CD14-positive monocyte (primary cell): Measurements from ENCODE around the gene LCNL1. TPM values are rescaled to one million over a fixed set of nuclear protein-coding genes. Genes with fewer than 3 reads are reported as not detected.

Experiments
- DNase-seq, 3 donors: peaks; one replicate each; pipeline ENCODE4 v3.0.0-alpha.2; 2011 to 2022
- H2AFZ ChIP-seq: 2 replicates; pipeline ENCODE4 v1.6.0; 2012; ENCODE audit warnings: mild to moderate bottlenecking, low read depth, low read length, inconsistent platforms; ENCODE audit not compliant: insufficient read depth, poor library complexity, severe bottlenecking
- H3K27ac ChIP-seq, 2 donors: 1 replicate in 1 of 2; 2 replicates in 1 of 2; pipeline ENCODE4 v1.5.1; 2012 to 2013; ENCODE audit warnings: low read length in 2 of 2, control low read depth in 1 of 2, inconsistent platforms in 1 of 2, low read depth in 1 of 2, mild to moderate bottlenecking in 1 of 2
- H3K27me3 ChIP-seq, 2 donors: one replicate each; pipeline versions ENCODE4 v1.6.0 to v1.6.1; 2011 to 2013; ENCODE audit warnings: low read length in 2 of 2; ENCODE audit not compliant: control insufficient read depth in 2 of 2, insufficient read depth in 2 of 2
- H3K36me3 ChIP-seq, 2 donors: replicated peaks in 1 of 2; 1 replicate in 1 of 2; 2 replicates in 1 of 2; pipeline versions ENCODE4 v1.5.1 to v1.6.1; 2012 to 2013; ENCODE audit warnings: low read length in 2 of 2, control low read depth in 1 of 2, inconsistent platforms in 1 of 2, mild to moderate bottlenecking in 1 of 2; ENCODE audit not compliant: insufficient read depth in 2 of 2, control insufficient read depth in 1 of 2
- H3K4me1 ChIP-seq, 2 donors: 1 replicate in 1 of 2; 2 replicates in 1 of 2; pipeline versions ENCODE4 v1.5.1 to v1.6.1; 2012 to 2013; ENCODE audit warnings: low read length in 2 of 2, control low read depth in 1 of 2, inconsistent platforms in 1 of 2, mild to moderate bottlenecking in 1 of 2, moderate library complexity in 1 of 2; ENCODE audit not compliant: insufficient read depth in 2 of 2, control insufficient read depth in 1 of 2
- H3K4me2 ChIP-seq: replicated peaks from 2 replicates; pipeline ENCODE3; 2012; ENCODE audit warnings: low read length, moderate library complexity, mild to moderate bottlenecking; ENCODE audit not compliant: poor library complexity, severe bottlenecking; ENCODE audit errors: extremely low read depth
- H3K4me3 ChIP-seq, 3 experiments: fragments of 200-600 bp in 1 of 3; sonication (generic) in 1 of 3; replicated peaks in 1 of 3; 1 replicate in 2 of 3; 2 replicates in 1 of 3; pipeline ENCODE4 v1.5.1; 2011 to 2013; ENCODE audit warnings: low read length in 3 of 3, mild to moderate bottlenecking in 3 of 3, control low read depth in 2 of 3, low read depth in 2 of 3, inconsistent platforms in 1 of 3, moderate library complexity in 1 of 3
- H3K79me2 ChIP-seq: 2 replicates; pipeline ENCODE4 v1.6.0; 2012; ENCODE audit warnings: mild to moderate bottlenecking, control low read depth, inconsistent platforms, low read length, moderate library complexity; ENCODE audit not compliant: insufficient read depth
- H3K9ac ChIP-seq: 2 replicates; pipeline ENCODE4 v1.6.0; 2017; ENCODE audit warnings: low read length, mild to moderate bottlenecking; ENCODE audit not compliant: insufficient read depth, poor library complexity, severe bottlenecking
- H3K9me3 ChIP-seq, 2 donors: replicated peaks in 1 of 2; 1 replicate in 1 of 2; 2 replicates in 1 of 2; pipeline versions ENCODE4 v1.5.1 to v1.6.1; 2012 to 2013; ENCODE audit warnings: low read length in 2 of 2, control low read depth in 1 of 2; ENCODE audit not compliant: control insufficient read depth in 1 of 2, insufficient read depth in 1 of 2
- H4K20me1 ChIP-seq: 2 replicates; pipeline ENCODE4 v1.6.0; 2012; ENCODE audit warnings: mild to moderate bottlenecking, low read length, control low read depth, moderate library complexity; ENCODE audit not compliant: insufficient read depth
- H3K27ac Mint-ChIP-seq, 7 donors: one replicate each; pipeline ENCODE4 v1.8.0; 2020; ENCODE audit warnings: mild to moderate bottlenecking in 7 of 7, mixed read lengths in 7 of 7, moderate library complexity in 6 of 7, inconsistent platforms in 2 of 7
- H3K27me3 Mint-ChIP-seq, 3 donors: one replicate each; pipeline ENCODE4 v1.8.0; 2021 to 2022; ENCODE audit warnings: low read depth in 3 of 3, mild to moderate bottlenecking in 3 of 3, mixed read lengths in 3 of 3, moderate library complexity in 3 of 3, inconsistent platforms in 1 of 3
- H3K36me3 Mint-ChIP-seq, 2 donors: one replicate each; pipeline ENCODE4 v1.8.0; 2020; ENCODE audit warnings: mixed read lengths in 2 of 2, inconsistent platforms in 1 of 2, mild to moderate bottlenecking in 1 of 2
- H3K4me1 Mint-ChIP-seq: one replicate; pipeline ENCODE4 v1.8.0; 2020; ENCODE audit warnings: mild to moderate bottlenecking, mixed read lengths
- H3K4me3 Mint-ChIP-seq, 2 donors: one replicate each; pipeline ENCODE4 v1.8.0; 2020; ENCODE audit warnings: mild to moderate bottlenecking in 2 of 2, mixed read lengths in 2 of 2, moderate library complexity in 1 of 2
- H3K9me3 Mint-ChIP-seq, 7 donors: one replicate each; pipeline ENCODE4 v1.8.0; 2020 to 2022; ENCODE audit warnings: mixed read lengths in 7 of 7, mild to moderate bottlenecking in 6 of 7, moderate library complexity in 6 of 7, inconsistent platforms in 2 of 7
- CTCF ChIP-seq: fragments of 200-600 bp; IDR thresholded peaks from one replicate; pipeline ENCODE4 v1.8.0; 2022; ENCODE audit warnings: antibody characterized with exemption, mild to moderate bottlenecking
- WGBS: methylation state at CpG from one replicate; pipeline ENCODE4 v1.1.5; 2013; ENCODE audit warnings: missing lambda C conversion rate; ENCODE audit not compliant: insufficient coverage; 5-methylcytosine and 5-hydroxymethylcytosine counted together
- intact Hi-C, 2 donors: fragments of 100-400 bp; cut with micrococcal nuclease; formaldehyde crosslinking; loops; one replicate each; pipeline versions ENCODE4 v1.15.0 to v1.15.1; 2023
- polyA plus RNA-seq, 3 donors: library from polyadenylated mRNA; depleted of rRNA in 1 of 3; unstranded in 2 of 3; stranded (reverse) in 1 of 3; fragments of 300-500 nt in 2 of 3; fragments of >200 nt in 1 of 3; fragmentation: Illumina TruSeq in 2 of 3; gene quantifications; 1 replicate in 2 of 3; 2 replicates in 1 of 3; pipeline ENCODE4 v1.2.3, GENCODE V29; 2012 to 2021

Gene LCNL1
- polyA plus RNA-seq, 3 donors, result 0.04 TPM; not detected in 2

- WGBS, result 11% methylated on average over 9 of the region's 18 CpGs
- no peak overlapping the region for H3K4me3 ChIP-seq
- Mint-ChIP-seq H3K4me3 (peak overlapping the region; percentile 32 to 67), H3K27ac (peak overlapping the region in 2 of 7 donors; percentile 18 to 25), H3K9me3 (peaks cover 0 to 7% (median 0%) of the 10 kb centered on the region in 7 donors), H3K27me3 (peaks cover 23 to 50% (median 39%) of the 10 kb centered on the region in 3 donors), H3K4me1 (peaks cover 70% of the 10 kb centered on the region), H3K36me3 (peaks cover 10 to 12% of the 10 kb centered on the region in 2 donors)
- peaks cover 27% of the 10 kb centered on the region for H4K20me1 ChIP-seq
- H3K9ac ChIP-seq, result no peak overlapping the region
- no peak overlapping the region for H3K27ac ChIP-seq
- peaks cover 16% of the 10 kb centered on the region for H3K79me2 ChIP-seq
- intact Hi-C loops, result loop anchor here in 1 of 2 donors (5.0 kb wide), 1 partner anchor 34 kb away; the partner anchor contains the start of gene FUT7
- no peaks in the 10 kb centered on the region for H3K9me3 ChIP-seq
- H3K4me2 ChIP-seq, result no peak overlapping the region
- H3K36me3 ChIP-seq, result peaks cover 6 to 9% of the 10 kb centered on the region in 2 donors
- H3K4me1 ChIP-seq, result peaks cover 76 to 90% of the 10 kb centered on the region in 2 donors
- no peak for TF ChIP-seq CTCF
- DNase-seq, result no peak
- peak overlapping the region; percentile 22 for H2AFZ ChIP-seq
- H3K27me3 ChIP-seq, result peaks cover 0 to 41% of the 10 kb centered on the region in 2 donors
Observed at GRCh38 chr9:136997830-136998234, 15.0 kb downstream of the LCNL1 start.

- peak overlapping the region; percentile 62 to 83 for H3K27ac ChIP-seq
- intact Hi-C loops, result no loop called here
- Mint-ChIP-seq H3K36me3 (peaks cover 0 to 2% of the 10 kb centered on the region in 2 donors), H3K4me3 (peak overlapping the region; percentile 70 to 83), H3K27me3 (peaks cover 19 to 33% (median 26%) of the 10 kb centered on the region in 3 donors), H3K27ac (peak overlapping the region; percentile 90 to 97 (median 95)), H3K9me3 (peaks cover 3 to 10% (median 7%) of the 10 kb centered on the region in 7 donors), H3K4me1 (peaks cover 57% of the 10 kb centered on the region)
- H3K9ac ChIP-seq, result no peak overlapping the region
- peaks cover 6% of the 10 kb centered on the region for H4K20me1 ChIP-seq
- H3K9me3 ChIP-seq, result peaks cover 0 to 9% of the 10 kb centered on the region in 2 donors
- peak overlapping the region; percentile 63 for H2AFZ ChIP-seq
- peaks cover 64 to 69% of the 10 kb centered on the region in 2 donors for H3K4me1 ChIP-seq
- H3K79me2 ChIP-seq, result no peaks in the 10 kb centered on the region
- no peak for TF ChIP-seq CTCF
- 17% methylated on average over 6 of the region's 10 CpGs for WGBS
- peaks cover 0 to 27% of the 10 kb centered on the region in 2 donors for H3K27me3 ChIP-seq
- no peaks in the 10 kb centered on the region for H3K36me3 ChIP-seq
- peak; percentile 56 to 74 (median 58) for DNase-seq
- H3K4me2 ChIP-seq, result peak overlapping the region; percentile 70
- H3K4me3 ChIP-seq, result peak overlapping the region in 1 of 3 experiments; percentile 59
Observed at GRCh38 chr9:137000177-137000930, 17.6 kb downstream of the LCNL1 start.
